Vagina (tissue), 2 donors: Measurements from ENCODE around the gene PBLD. TPM values are rescaled to one million over a fixed set of nuclear protein-coding genes. Genes with fewer than 3 reads are reported as not detected.
"Not testable (repeated sequence)": the region's sequence is repeated elsewhere in the genome, so short reads cannot be mapped to it uniquely, and the experiment has no call there.

Experiments used
- DNase-seq, 2 donors: peaks; one replicate each; pipeline ENCODE4 v3.0.0-alpha.2; 2017; ENCODE audit errors: extremely low spot score in 2 of 2
- H3K27ac ChIP-seq: fragments of 200-600 bp; sonication (generic); one replicate; pipeline ENCODE4 v1.5.1; 2019
- H3K27me3 ChIP-seq: fragments of 200-600 bp; sonication (generic); one replicate; pipeline ENCODE4 v1.5.1; 2019
- H3K36me3 ChIP-seq, 2 donors: fragments of 200-600 bp; sonication (generic); one replicate each; pipeline ENCODE4 v1.5.1; 2017 to 2019
- H3K4me1 ChIP-seq: fragments of 200-600 bp; sonication (generic); one replicate; pipeline ENCODE4 v1.5.1; 2019
- H3K4me3 ChIP-seq, 2 donors: fragments of 200-600 bp; sonication (generic); 1 replicate in 1 of 2; 2 replicates in 1 of 2; pipeline ENCODE4 v1.5.1; 2016 to 2019
- H3K9me3 ChIP-seq: fragments of 200-600 bp; sonication (generic); one replicate; pipeline ENCODE4 v1.5.1; 2019
- POLR2A ChIP-seq, 2 donors: fragments of 450-650 bp; IDR thresholded peaks; one replicate each; pipeline ENCODE4 v1.6.1; 2017; ENCODE audit warnings: antibody characterized with exemption in 2 of 2, mild to moderate bottlenecking in 2 of 2, moderate library complexity in 2 of 2
- POLR2AphosphoS5 ChIP-seq, 2 donors: sonication (generic); formaldehyde crosslinking; IDR thresholded peaks; one replicate each; pipeline ENCODE4 v1.9.0; 2017; ENCODE audit warnings: antibody characterized with exemption in 2 of 2, mild to moderate bottlenecking in 2 of 2, low read depth in 1 of 2; ENCODE audit not compliant: insufficient read depth in 1 of 2
- intact Hi-C: fragments of 100-400 bp; cut with DNase I; formaldehyde crosslinking; loops from one replicate; pipeline ENCODE4 v1.15.1; 2023
- total RNA-seq: library from RNA; depleted of rRNA; stranded (reverse); fragments of >200 nt; gene quantifications from one replicate; pipeline ENCODE4 v1.2.3, GENCODE V29; 2016
- TF ChIP-seq, protein P1 (sequence below), 3 experiments: fragments of 450-650 bp in 2 of 3; fragments of 200-600 bp in 1 of 3; sonication (generic) in 1 of 3; IDR thresholded peaks; one replicate each; pipeline ENCODE4 v1.5.1; 2017 to 2019; ENCODE audit warnings: antibody characterized with exemption in 3 of 3, mild to moderate bottlenecking in 2 of 3, moderate library complexity in 2 of 3

Gene PBLD
- total RNA-seq, 1 donor from 2014 or later: 1.2 TPM

DNA sequence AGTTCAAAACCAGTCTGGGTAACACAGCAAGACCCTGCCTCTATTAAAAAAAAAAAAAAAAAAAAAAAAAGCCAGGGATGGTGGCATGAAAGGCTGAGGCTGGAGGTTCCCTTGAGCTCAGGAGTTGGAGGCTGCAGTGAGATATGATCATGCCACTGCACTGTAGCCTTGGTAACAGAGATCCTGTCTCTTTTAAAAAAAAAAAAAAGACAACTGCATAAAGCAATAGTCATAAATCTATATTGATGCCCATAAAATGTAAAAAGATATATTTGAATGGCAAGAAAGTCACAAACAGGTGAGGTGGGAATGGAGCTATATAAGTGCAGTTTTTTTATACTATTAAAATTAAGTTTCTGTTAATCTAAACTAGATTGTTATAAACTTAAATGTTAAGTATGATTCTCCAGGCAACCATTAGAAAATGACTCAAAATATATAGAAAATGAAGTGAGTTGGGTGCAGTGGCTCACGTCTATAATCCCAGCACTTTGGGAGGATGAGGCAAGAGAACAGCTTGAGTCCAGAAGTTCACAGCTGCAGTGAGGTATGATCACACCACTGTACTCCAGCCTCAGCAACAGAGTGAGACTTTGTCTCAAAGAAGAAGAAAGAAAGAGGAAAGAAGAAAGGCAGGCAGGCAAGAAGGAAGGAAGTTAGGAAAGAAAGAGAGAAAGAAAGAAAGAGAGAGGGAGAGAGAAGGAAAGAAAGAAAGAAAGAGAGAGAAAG is 14.2 kb downstream of the PBLD start:
- Histone ChIP-seq H3K27ac (no peak overlapping the region), H3K9me3 (no peaks in the 10 kb centered on the region), H3K4me1 (no peaks in the 10 kb centered on the region), H3K36me3 (no peaks in the 10 kb centered on the region), H3K27me3 (no peaks in the 10 kb centered on the region), H3K4me3 (no peak overlapping the region)
- intact Hi-C loops: no loop called here
- DNase-seq: no peak
- TF ChIP-seq, protein P1, sequence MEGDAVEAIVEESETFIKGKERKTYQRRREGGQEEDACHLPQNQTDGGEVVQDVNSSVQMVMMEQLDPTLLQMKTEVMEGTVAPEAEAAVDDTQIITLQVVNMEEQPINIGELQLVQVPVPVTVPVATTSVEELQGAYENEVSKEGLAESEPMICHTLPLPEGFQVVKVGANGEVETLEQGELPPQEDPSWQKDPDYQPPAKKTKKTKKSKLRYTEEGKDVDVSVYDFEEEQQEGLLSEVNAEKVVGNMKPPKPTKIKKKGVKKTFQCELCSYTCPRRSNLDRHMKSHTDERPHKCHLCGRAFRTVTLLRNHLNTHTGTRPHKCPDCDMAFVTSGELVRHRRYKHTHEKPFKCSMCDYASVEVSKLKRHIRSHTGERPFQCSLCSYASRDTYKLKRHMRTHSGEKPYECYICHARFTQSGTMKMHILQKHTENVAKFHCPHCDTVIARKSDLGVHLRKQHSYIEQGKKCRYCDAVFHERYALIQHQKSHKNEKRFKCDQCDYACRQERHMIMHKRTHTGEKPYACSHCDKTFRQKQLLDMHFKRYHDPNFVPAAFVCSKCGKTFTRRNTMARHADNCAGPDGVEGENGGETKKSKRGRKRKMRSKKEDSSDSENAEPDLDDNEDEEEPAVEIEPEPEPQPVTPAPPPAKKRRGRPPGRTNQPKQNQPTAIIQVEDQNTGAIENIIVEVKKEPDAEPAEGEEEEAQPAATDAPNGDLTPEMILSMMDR (IDR thresholded peaks at IDR 0.05): no peak
- TF ChIP-seq POLR2AphosphoS5 (IDR thresholded peaks at IDR 0.05; ENCODE audit: insufficient read depth in 1 of 2, low read depth in 1 of 2) (no peak), POLR2A (IDR thresholded peaks at IDR 0.05) (no peak)

DNA sequence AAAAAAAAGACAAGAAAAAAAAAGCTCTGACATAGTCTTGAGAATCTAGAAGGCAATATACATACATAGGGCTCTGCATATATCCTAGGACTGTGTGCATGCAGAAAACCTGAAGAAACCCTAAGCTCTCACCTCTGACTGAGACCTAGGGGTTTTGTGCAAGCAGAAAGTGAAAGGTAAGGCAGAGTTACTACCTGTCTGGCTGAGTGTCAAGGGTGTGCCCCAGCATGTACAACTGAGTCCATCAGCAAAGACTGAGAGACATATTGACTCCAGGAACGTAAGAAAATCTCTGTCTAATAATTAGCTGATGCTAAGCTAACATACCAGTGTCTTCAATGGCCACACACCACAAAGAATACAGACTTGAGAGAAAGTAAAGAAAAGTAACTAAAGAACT is 17.1 kb downstream of the PBLD start:
- Histone ChIP-seq H3K9me3 (no peaks in the 10 kb centered on the region), H3K36me3 (no peaks in the 10 kb centered on the region), H3K27me3 (no peaks in the 10 kb centered on the region), H3K27ac (no peak overlapping the region), H3K4me1 (no peaks in the 10 kb centered on the region), H3K4me3 (no peak overlapping the region)
- intact Hi-C loops: no loop called here
- DNase-seq: no peak
- TF ChIP-seq, protein P1 (IDR thresholded peaks at IDR 0.05): no peak
- no peak for TF ChIP-seq POLR2AphosphoS5 (IDR thresholded peaks at IDR 0.05; ENCODE audit: insufficient read depth in 1 of 2, low read depth in 1 of 2)
- TF ChIP-seq POLR2A (IDR thresholded peaks at IDR 0.05): no peak

DNA sequence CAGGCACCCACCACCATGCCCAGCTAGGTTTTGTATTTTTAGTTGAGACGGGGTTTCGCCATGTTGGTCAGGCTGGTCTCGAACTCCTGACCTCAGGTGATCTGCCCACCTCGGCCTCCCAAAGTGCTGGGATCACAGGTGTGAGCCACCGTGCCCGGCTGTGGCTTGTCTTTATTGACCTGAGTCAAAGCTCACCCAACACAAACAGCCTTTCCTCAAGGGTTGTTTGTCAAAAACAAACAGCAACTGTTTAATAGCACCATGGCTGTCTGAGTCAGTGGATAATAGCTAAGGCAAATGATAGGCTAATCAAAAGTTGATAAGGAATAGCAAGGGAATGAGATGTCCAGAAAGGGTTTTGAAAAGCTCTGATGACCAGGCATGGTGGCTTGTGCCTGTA is 17.8 kb downstream of the PBLD start:
- H3K9me3 ChIP-seq, DNase-seq, H3K36me3 ChIP-seq, H3K4me3 ChIP-seq, intact Hi-C loops, H3K4me1 ChIP-seq, H3K27me3 ChIP-seq, H3K27ac ChIP-seq: not testable (repeated sequence)

DNA sequence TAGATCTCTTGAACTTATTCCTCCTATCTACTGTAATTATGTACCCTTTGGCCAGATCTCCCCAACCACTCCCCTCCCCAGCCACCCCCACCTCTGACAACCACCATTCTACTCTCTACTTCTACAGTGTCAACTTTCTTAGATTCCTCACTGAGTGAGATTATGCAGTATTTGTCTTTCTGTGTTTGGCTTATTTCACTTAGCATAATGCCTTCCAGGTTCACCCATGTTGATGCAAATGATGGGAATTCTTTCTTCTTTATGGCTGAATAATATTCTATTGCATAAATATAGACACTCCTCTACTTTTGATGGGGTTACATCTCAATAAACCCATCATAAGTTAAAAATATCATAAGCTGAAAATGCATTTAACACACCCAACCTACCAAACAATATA is 22.2 kb downstream of the PBLD start:
- Histone ChIP-seq H3K27ac (no peak overlapping the region), H3K9me3 (no peaks in the 10 kb centered on the region), H3K4me1 (no peaks in the 10 kb centered on the region), H3K4me3 (no peak overlapping the region), H3K36me3 (no peaks in the 10 kb centered on the region), H3K27me3 (no peaks in the 10 kb centered on the region)
- no peak for DNase-seq
- TF ChIP-seq POLR2A (IDR thresholded peaks at IDR 0.05) (no peak), POLR2AphosphoS5 (IDR thresholded peaks at IDR 0.05; ENCODE audit: insufficient read depth in 1 of 2, low read depth in 1 of 2) (no peak)
- TF ChIP-seq, protein P1 (IDR thresholded peaks at IDR 0.05): no peak
- intact Hi-C loops: no loop called here

DNA sequence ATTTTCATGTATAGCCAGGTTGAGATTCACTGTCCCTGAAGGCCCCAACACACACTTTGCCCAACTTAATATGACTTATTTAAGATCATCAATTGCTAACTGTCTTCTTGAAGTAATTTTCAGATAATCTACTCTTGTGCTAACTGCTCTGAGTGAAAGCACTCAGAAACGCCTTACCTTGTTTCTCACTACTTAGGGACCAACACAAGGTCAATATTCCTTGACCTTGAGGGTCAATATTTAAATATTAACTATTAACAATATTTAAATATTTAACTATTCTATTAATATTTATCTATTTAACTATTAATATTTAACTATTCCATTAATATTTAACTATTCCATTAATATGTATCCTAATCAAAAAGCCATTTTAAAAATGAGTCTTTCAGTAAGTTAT is 26.9 kb downstream of the PBLD start:
- no peak overlapping the region for H3K4me3 ChIP-seq
- H3K27me3 ChIP-seq: no peaks in the 10 kb centered on the region
- no peak overlapping the region for H3K27ac ChIP-seq
- H3K9me3 ChIP-seq: no peaks in the 10 kb centered on the region
- H3K36me3 ChIP-seq: no peaks in the 10 kb centered on the region
- TF ChIP-seq POLR2A (IDR thresholded peaks at IDR 0.05): no peak
- TF ChIP-seq POLR2AphosphoS5 (IDR thresholded peaks at IDR 0.05; ENCODE audit: insufficient read depth in 1 of 2, low read depth in 1 of 2): no peak
- intact Hi-C loops: no loop called here
- H3K4me1 ChIP-seq: no peaks in the 10 kb centered on the region
- DNase-seq: no peak

DNA sequence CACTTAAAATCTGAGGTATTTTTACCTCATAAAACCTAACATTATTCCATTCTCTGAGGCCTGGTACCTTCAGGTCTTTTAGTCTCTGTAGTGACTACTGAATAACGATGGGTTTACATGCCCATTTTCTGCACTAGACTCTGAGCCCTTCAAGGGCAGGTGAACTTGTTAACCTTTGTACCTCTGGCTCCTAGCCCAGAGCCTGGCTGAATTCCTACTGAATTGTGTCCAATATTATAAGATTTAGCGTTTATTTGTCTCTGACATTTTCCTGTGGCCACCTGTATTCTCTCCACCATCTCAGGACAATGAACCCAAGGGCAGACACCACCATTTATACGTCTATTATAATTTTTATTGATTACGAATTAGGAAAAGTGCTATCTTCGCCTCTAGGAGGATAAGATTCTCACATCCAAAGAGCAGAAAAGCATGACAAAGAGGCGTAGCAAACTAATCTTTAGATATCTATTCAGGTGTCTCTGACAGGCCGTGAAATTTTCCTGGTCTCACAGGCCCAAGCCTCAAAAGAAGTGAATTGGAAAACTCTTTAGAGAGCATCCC is 28.8 kb downstream of the PBLD start:
- no peak overlapping the region for H3K27ac ChIP-seq
- H3K36me3 ChIP-seq: no peaks in the 10 kb centered on the region
- TF ChIP-seq, protein P1 (IDR thresholded peaks at IDR 0.05): no peak
- no peak for TF ChIP-seq POLR2AphosphoS5 (IDR thresholded peaks at IDR 0.05; ENCODE audit: insufficient read depth in 1 of 2, low read depth in 1 of 2)
- TF ChIP-seq POLR2A (IDR thresholded peaks at IDR 0.05): no peak
- no peaks in the 10 kb centered on the region for H3K4me1 ChIP-seq
- DNase-seq: no peak
- no peaks in the 10 kb centered on the region for H3K27me3 ChIP-seq
- intact Hi-C loops: no loop called here
- H3K4me3 ChIP-seq: no peak overlapping the region
- no peaks in the 10 kb centered on the region for H3K9me3 ChIP-seq
